GM12874 (cell line): Measurements from ENCODE around the gene CPD.
A peak's percentile ranks its signal among the peaks of the same experiment; 100 is the strongest.

ENCODE experiments used
- CTCF ChIP-seq: IDR thresholded peaks from 2 replicates; pipeline ENCODE4 v1.5.1; 2011; ENCODE audit warnings: low read depth, mild to moderate bottlenecking, control low read depth, low read length, moderate library complexity; ENCODE audit not compliant: insufficient read depth

Gene CPD

GRCh38 chr17:30378825-30379302 lies at the start of gene CPD:
TSS of gene CPD (plus strand) at chr17:30378927. CDS start at chr17:30378981, 54 bp downstream.
- TF ChIP-seq CTCF: no peak

GRCh38 chr17:30332057-30332542 lies 46.6 kb upstream of the CPD start:
- TF ChIP-seq CTCF: no peak

GRCh38 chr17:30333503-30334360 lies 45.0 kb upstream of the CPD start, which contains the start of gene TMIGD1:
TSS of gene TMIGD1 (minus strand) at chr17:30334057. CDS start at chr17:30332133, 1,924 bp downstream.
- no peak for TF ChIP-seq CTCF

- TF ChIP-seq CTCF: no peak
These were observed 44.3 kb upstream of the CPD start for GRCh38 chr17:30334421-30334820.

- TF ChIP-seq CTCF: peak; percentile 60
These were observed 42.2 kb upstream of the CPD start for GRCh38 chr17:30336369-30337171.

GRCh38 chr17:30337393-30337999 lies 41.2 kb upstream of the CPD start:
- TF ChIP-seq CTCF: no peak
